SIG-M5 treated with dmso at 0.1 percent for 504 hours (cell line): ENCODE measurements around the gene ADAMTS19.
"Not testable (repeated sequence)": the region's sequence is repeated elsewhere in the genome, so short reads cannot be mapped to it uniquely, and the experiment has no call there.

Experiments used
- DNase-seq: peaks from one replicate; lab custom pipeline; 2025; ENCODE audit not compliant: unreplicated experiment; lab: John Stamatoyannopoulos, UW

The ADAMTS19 gene

DNA sequence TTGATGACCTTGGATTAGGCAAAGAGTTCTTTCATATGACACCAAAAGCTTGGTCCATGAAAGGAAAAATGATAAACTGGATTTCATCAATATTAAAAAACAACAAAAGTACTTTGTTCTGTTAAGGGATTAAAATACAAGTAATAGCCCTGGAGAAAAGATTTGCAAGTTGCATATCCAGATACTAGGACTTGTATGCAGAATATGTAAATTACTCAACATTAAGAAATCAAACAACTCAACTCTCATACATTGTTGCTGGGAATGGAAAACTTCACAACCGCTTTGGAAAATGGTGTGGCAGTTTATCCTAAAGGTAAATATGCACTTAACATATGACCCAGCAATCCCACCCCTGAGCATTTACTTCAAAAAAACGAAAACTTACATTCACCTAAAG is 112.0 kb downstream of the ADAMTS19 start:
- DNase-seq = no peak

DNA sequence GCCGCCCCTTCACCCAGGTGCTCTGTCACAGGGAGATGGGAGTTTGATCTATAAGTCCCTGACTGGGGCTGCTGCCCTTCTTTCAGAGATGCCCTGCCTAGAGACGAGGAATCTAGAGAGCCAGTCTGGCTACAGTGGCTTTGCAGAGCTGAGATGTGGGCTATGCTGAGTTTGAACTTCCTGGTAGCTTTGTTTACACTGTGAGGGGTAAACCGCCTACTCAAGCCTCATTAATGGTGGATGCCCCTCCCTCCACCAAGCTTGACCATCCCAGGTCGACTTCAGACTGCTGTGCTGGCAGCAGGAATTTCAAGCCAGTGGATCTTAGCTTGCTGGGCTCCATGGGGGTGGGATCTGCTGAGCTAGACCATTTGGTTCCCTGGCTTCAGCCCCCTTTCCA is 124.4 kb downstream of the ADAMTS19 start:
- not testable (repeated sequence) for DNase-seq

DNA sequence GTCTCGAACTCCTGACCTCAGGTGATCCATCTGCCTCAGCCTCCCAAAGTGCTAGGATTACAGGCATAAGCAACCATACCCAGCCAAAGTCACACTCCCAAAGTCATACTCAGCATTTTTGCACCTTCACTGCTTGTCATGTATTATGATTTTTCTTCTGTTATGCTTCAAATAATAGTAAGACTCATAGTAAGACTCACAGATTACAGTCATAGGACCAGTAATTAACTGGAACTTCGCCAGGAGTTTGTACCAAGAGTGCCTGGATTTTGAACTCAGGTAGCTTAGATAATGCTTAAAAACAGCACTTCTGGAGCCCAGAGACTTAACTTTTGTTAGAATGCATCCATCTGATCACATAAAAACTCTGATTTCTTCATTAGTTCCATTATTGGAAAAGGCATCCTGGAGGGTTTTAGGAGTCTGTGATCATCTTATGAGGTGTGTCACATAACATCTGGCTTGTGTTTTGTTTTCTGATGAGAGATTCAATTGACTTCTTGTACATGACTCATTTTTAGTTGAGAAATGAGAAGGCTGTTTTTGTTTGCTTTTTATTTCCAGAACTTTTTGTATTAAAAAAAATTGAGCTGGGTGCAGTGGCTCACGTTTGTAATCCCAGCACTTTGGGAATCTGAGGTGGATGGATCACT is 131.5 kb downstream of the ADAMTS19 start:
- DNase-seq = no peak

DNA sequence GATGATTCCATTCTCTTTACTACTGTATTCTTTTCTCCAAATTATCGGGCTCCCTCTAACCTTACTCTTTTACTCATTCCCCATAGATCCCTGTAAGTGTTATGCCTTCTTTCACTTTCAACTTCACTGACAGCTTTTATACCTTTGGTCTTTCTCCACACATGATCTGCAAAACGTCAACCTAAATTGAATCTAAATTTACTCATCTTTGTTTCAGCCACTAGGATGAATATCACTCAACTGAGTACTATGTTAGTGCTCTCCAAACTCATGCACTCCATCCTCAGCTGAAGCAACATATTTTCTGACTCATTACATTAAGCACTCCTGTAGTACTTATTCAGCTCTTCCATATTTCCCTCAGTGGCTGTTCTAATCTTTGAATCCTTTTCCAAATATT is 133.4 kb downstream of the ADAMTS19 start:
- no peak for DNase-seq

DNA sequence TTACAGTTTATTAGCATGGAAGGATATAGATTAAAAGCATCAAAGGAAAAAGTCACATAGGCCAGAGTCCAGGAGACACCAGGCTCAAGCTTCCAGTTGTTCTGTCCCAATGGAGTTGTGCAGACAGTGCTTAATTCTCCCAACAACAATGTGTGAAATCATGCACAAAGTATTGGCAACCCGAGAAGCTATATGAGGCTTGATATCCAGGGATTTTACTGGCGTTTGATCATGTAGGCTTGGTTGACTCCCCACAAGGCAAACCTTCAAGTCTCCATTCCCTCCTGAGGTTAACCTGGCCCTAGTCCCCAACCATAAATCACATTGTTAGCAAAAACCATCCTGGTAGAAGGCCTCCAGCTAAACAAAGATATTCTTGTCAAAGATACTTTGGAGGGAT is 141.5 kb downstream of the ADAMTS19 start:
- no peak for DNase-seq

DNA sequence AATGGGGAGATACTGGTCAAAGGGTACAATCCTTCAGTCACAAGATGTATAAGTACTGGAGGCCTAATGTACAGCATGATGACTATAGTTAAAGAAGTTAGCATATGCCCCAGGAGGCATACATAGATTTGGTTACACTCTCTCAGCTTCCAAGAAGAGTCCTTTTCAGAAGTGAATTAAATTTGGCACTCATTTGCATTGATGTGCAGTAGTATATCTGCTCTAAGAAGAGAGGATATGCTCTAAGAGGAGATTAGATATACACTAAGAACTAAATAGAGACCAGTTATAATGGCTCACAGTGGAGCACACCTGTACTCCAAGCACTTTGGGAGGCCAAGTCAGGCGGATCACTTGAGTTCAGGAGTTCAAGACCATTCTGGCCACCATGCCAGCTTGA is 148.3 kb downstream of the ADAMTS19 start:
- DNase-seq = no peak

DNA sequence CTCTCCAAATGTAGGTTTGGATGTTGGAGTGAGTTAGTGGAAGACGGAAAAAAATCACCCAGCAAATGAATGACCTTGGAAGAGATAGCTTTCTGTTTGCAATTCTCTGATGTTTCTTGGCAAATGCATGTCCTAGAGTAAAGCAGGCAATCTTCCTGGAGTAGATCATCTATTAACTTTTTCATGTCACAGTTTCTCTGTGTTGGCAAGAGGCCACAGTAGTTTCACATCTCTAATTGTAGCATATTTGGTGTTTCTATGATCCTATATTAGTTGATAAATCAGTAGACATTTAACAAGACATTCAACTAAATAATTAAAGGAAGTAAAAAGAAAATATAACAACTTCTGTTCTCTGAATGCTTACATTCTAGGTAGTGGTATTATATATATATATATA is 149.6 kb downstream of the ADAMTS19 start:
- DNase-seq = no peak

DNA sequence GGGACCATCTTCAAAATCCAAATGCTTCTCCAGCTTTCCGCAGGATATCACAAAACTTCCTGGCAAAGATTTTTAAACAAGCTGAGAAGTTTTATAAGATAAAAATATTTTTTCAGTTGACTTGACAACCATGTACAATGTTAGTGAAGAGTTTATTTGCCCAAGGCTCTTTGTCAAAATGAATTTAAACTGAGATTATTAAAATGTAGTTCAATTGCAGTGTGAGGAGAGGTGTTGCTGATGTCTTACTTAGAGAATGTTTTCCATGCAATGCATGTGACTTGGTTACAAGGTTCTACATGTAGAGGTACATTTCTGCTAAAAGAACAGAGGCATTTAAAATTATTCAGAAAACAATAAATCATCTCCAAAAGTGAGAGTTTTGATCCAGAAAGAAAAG is 156.4 kb downstream of the ADAMTS19 start:
- DNase-seq = no peak

DNA sequence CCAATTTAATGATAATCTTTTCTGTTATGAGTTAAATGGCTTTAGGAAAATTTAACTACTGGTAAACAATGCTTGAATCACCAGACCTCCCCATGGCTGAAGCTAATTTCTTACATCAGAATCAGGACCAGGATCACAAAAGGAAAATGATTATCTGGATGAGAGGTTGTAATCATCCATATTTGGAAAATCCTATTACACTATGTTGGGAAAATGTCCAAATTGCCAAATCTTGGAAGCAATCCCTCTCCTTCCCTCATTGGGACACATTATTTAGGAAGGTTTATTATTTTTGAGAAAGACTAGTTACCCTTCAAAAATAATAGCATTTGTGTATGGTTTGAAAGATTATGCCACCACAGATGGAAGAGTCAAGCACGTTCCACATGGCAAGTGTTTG is 157.1 kb downstream of the ADAMTS19 start:
- DNase-seq = no peak

DNA sequence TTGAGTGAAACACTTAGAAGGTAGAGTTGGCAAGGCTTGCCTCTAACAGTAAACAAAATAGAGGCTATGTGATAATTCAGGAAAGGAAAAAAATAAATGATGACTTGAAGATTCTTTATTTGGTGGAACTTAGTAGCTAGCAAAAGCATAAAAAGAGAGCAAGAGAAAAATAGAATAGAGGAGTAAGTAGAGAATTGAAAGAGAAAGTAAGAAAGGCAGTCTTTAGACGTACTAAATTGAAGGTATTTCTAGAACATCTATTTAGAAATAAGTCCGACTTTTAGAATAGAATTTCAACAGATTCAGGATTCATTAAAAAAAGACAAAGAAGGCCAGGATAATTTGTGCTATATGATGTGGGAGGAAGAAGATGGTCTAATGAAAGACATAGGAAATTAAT is 159.7 kb downstream of the ADAMTS19 start:
- DNase-seq = no peak

DNA sequence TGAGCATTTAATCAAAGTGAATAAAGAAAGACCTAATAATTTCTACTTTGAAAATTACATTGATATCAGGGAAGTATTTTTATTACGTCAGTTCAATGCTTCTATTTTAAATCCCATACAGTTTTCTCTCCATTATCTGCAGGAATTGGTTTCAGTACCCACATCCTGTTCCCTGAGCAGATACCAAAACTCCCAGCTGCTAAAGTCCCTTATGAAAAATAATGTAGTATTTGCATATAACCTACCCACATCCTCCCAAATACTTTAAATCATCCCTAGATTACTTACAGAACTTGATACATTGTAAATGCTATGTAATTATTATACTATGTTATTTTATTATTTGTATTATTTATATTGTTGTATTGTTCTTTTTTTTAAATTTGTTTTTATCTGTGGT is 162.4 kb downstream of the ADAMTS19 start:
- DNase-seq = no peak

DNA sequence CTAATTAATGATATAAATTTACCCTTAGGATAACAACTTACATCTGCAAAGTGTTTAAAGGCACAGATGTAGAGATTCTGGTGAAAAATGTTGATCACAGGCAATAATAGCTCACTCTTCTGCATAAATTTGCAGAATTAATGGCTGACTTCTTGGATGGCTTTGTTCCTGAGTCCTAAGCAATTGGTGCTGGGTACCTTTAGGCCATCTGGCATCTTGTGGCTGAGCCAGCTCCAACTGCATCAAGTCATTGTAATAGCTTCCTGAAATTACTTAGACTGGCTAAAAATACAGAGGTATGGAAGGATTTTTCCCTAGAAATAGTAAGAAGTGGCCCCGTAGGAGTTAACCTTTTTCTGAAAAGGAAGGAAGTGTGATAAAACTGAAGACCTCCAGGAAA is 169.5 kb downstream of the ADAMTS19 start:
- DNase-seq = no peak

DNA sequence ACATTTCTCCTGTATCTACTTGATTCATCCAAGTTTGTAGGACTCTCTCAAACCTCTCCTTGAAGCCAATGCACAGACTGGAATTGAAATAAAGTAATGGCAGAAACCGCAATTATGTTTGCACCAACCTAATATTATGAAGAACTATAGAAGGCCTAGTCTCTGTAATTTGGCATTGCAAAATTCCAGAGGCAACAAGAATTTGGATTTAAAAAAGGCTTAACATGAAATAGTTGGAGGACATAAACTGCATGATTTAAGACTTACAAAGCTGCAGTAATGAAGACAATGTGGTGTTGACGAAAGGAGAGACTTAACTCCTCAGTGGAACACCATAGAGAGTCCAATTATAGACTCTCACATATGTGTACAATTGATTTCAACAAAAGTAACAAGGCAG is 170.0 kb downstream of the ADAMTS19 start:
- no peak for DNase-seq

DNA sequence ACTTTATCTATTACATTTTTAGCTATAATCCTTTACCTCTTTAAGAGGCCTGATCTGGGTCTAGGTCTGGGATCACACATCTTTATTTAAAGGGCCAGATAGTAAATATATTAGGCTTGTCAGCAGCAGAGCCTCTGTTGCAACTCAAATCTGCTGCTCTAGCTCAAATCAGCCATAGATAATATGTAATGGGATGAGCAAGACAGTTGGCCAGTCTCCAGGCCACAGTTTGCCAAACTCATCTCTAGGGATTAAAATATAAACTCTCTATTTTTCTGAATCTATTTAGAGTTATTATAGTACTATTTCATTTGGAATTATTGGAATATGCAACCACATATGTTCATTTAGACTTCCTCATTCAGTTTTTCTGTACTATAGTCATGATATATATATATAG is 171.9 kb downstream of the ADAMTS19 start:
- DNase-seq = no peak

DNA sequence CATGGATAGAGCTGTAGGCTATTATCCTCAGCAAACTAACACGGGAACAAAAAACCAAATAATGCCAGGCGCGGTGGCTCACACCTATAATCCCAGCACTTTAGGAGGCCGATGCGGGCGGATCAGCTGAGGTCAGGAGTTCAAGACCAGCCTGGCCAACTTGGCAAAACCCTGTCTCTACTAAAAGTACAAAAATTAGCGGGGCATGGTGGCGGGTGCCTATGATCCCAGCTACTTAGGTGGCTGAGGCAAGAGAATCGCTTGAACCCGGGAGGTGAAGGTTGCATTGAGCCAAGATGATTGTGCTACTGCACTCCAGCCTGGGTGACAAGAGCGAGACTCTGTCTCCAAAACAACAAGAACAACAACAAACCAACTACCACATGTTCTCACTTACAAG is 177.4 kb downstream of the ADAMTS19 start:
- DNase-seq = not testable (repeated sequence)

DNA sequence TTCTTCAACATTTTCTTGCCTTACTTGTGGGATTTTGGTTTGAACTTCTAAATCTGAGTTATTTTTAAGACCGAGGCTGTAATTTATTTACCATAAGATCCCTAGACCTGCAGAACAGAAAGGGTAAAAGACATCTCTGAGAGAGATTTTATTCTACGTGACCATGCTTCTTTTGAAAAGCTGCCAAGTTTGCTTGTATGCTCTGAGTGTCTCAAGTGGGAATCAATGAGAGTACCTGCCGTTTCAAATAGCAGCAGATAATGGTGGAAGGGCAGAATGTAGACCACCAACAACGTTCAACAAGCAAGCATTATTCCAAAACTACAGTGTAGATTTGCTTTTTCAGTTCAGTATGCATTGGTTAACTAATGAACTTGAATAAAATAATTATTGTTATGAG is 179.2 kb downstream of the ADAMTS19 start:
- no peak for DNase-seq

DNA sequence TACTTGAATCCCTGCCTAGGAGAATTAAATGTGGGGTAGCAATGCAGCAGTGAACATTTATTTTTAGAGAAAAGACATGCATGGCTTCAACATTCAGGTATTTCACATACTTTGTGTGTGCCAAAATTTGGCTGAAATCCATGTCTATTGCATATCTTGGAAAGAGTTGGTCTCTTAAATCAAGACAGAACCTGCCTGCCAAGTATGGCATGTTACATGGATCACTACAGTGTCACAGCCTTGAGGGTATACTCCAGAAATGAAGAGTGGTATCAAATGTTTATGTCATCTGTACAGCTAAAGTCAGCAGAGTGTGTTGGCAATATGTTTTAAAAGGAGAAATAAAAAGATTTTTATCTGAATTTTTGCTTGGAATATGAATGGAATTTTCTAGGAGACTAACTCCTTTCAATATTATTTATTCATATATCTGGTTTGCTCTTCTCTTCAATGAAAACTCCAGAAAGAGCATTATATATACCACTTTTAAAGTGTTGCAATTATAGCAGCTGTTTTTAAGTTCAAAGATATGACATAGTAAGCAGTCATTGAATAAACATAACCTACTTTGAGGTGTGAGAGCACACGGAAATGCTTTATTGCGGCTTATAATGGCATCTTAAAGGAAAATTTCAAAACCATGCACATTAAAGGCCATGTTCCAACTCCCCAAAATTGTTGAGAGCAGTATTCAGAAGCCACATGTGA is 192.4 kb downstream of the ADAMTS19 start:
- no peak for DNase-seq

DNA sequence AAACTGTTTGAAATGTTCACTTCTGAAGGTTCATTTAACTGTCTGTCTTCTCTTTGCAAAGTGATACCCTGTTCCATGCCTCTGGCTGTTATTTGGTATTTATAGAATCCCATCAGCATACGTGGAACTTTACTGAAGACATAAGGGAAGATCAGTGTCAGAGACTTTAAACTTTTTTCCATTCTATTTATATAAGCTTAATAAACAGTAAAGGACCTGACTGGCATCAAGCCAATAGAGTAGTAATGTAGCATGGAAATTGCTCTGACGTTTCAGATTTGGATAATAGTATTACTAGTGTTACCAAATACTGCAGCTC is 192.9 kb downstream of the ADAMTS19 start:
- no peak for DNase-seq

DNA sequence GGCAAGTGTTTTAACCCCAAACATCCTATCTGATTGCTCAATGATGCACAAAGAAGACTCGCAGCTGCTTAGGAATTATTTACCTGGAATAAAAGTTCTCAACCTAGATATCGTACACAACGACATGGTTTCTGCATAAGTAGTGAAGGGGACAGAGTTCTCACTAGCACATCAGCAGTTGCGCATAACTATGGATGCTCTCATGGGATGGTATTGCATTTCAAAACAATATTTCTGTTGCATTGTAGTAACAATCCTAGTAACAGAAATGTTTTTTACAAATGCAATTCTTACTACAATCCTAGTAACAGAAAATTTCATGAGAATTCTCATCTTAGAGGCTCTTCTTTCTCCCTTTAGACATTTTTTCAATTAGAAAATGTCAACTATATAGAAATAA is 193.3 kb downstream of the ADAMTS19 start:
- DNase-seq = no peak

DNA sequence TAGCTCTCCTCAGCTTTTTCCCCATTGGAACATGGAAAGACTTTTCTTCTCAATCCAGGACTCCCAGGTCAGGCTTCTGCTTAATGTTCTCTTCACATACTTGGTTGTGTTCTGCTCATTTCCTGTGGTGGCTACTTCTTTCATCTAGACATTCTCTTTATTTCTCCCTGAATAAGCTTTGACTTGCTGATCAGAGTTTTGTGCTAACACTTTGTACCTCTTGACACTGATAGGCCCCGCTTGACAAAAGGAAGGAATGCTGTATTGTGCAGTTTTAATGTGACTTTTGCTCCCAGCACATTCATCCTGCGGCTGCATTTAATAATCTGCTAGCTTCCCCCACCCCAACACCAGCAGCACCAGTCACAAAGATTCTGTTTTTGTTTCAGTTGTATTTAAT is 196.9 kb downstream of the ADAMTS19 start:
- DNase-seq = no peak

DNA sequence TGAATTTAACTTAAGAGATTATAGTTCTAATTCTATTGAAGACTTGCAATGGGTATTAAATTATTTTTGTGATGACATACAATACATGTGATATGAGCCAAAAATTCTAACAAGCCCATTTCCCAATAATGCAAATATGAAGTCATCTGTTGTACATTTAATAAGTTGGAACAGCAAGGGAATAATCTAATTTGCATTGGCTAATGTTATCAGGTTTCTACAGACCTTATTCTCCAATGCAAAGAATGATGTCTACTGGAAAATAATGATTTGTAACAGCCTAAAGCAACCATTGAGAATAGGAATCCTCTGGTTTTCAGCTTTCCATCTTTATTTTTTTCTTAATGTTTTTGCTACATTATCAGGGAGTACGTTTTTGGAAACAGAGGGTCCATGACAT is 198.7 kb downstream of the ADAMTS19 start:
- DNase-seq = no peak

DNA sequence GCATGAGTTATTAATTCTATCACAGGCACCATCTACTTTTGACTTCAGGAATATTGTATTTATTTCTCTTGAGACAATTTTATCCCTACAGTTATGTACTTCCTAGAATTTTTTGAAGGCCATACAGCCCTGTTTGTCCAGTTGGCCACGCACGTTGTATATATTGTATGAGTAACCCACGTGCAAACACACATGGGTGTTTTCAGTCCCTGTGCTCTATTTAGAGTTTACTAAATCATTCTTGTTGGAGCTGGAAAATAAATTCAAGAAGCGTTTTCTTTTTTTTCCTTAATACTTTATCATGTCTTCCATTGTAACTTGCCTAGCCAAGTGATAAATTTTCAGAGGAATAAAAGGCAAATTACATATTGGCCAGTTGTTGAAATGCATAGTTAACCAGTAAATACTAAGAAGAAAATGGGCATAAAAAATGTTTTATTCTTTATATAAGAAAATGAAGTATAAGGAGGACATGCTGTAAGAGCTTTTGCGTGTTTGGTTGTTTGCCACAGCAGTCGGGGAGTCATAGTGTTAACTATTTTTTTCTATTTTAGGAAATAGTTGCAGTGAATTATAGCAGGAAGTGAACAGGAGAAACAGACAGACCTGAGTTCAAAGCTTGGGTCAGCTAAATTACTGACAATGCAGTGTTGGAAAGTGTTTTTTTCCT is 201.4 kb downstream of the ADAMTS19 start:
- no peak for DNase-seq
